H9 (cell line): ENCODE measurements around the gene FBN2. TPM values are rescaled to one million over a fixed set of nuclear protein-coding genes. Genes with fewer than 3 reads are reported as not detected.

Experiments
- DNase-seq: peaks from one replicate; pipeline ENCODE4 v3.0.0-alpha.2; 2017
- H2AFZ ChIP-seq: one replicate; pipeline ENCODE4 v1.6.1; 2013; ENCODE audit warnings: mild to moderate bottlenecking, low read length, control low read depth, moderate library complexity
- H2AK5ac ChIP-seq: 2 replicates; pipeline ENCODE4 v1.6.1; 2013; ENCODE audit warnings: low read length, control low read depth, mixed read lengths; ENCODE audit not compliant: insufficient read length
- H2BK120ac ChIP-seq: one replicate; pipeline ENCODE4 v1.6.1; 2013; ENCODE audit warnings: low read depth, mild to moderate bottlenecking, low read length, control low read depth, inconsistent platforms; ENCODE audit not compliant: poor library complexity, severe bottlenecking
- H2BK12ac ChIP-seq: 2 replicates; pipeline ENCODE4 v1.6.1; 2013; ENCODE audit warnings: low read length, control low read depth, mixed read lengths, low read depth; ENCODE audit not compliant: insufficient read length
- H2BK15ac ChIP-seq: 2 replicates; pipeline ENCODE4 v1.6.1; 2013; ENCODE audit warnings: low read depth, low read length, control low read depth
- H2BK20ac ChIP-seq: one replicate; pipeline ENCODE4 v1.6.1; 2013; ENCODE audit warnings: low read depth, mild to moderate bottlenecking, low read length, control low read depth, inconsistent platforms; ENCODE audit not compliant: poor library complexity, severe bottlenecking
- H2BK5ac ChIP-seq: 2 replicates; pipeline ENCODE4 v1.6.1; 2013; ENCODE audit warnings: low read length, control low read depth, mixed read lengths; ENCODE audit not compliant: insufficient read length
- H3K14ac ChIP-seq: 2 replicates; pipeline ENCODE4 v1.6.1; 2013; ENCODE audit warnings: low read length, control low read depth; ENCODE audit not compliant: insufficient read depth
- H3K18ac ChIP-seq: 2 replicates; pipeline ENCODE4 v1.6.1; 2013; ENCODE audit warnings: low read depth, mild to moderate bottlenecking, mixed read lengths, low read length, control low read depth; ENCODE audit not compliant: insufficient read length
- H3K23ac ChIP-seq: 2 replicates; pipeline ENCODE4 v1.6.1; 2013; ENCODE audit warnings: low read length, control low read depth, mixed read lengths, low read depth; ENCODE audit not compliant: insufficient read length
- H3K23me2 ChIP-seq: 2 replicates; pipeline ENCODE4 v1.6.1; 2013; ENCODE audit warnings: low read depth, mild to moderate bottlenecking, mixed read lengths, low read length, control low read depth; ENCODE audit not compliant: insufficient read length, poor library complexity, severe bottlenecking
- H3K27ac ChIP-seq: 2 replicates; pipeline ENCODE4 v1.5.1; 2013; ENCODE audit warnings: low read length, control low read depth, mixed read lengths, low read depth; ENCODE audit not compliant: insufficient read length
- H3K27me3 ChIP-seq: 2 replicates; pipeline ENCODE4 v1.6.1; 2013; ENCODE audit warnings: low read length, control low read depth, inconsistent platforms; ENCODE audit not compliant: insufficient read depth
- H3K4ac ChIP-seq: 2 replicates; pipeline ENCODE4 v1.6.1; 2013; ENCODE audit warnings: low read depth, mild to moderate bottlenecking, control low read depth, inconsistent platforms, low read length, moderate library complexity
- H3K4me1 ChIP-seq: 2 replicates; pipeline ENCODE4 v1.6.1; 2013; ENCODE audit warnings: low read length, control low read depth, inconsistent platforms; ENCODE audit not compliant: insufficient read depth
- H3K4me2 ChIP-seq: 2 replicates; pipeline ENCODE4 v1.6.1; 2013; ENCODE audit warnings: low read length, control low read depth, mixed read lengths; ENCODE audit not compliant: insufficient read length, insufficient read depth
- H3K56ac ChIP-seq: 2 replicates; pipeline ENCODE4 v1.6.1; 2013; ENCODE audit warnings: low read depth, mild to moderate bottlenecking, mixed read lengths, low read length, control low read depth; ENCODE audit not compliant: insufficient read length
- H3K79me1 ChIP-seq: 2 replicates; pipeline ENCODE4 v1.6.1; 2013; ENCODE audit warnings: low read depth, mild to moderate bottlenecking, moderate library complexity, low read length, control low read depth, inconsistent platforms; ENCODE audit not compliant: insufficient read depth, poor library complexity, severe bottlenecking
- H3K79me2 ChIP-seq: 2 replicates; pipeline ENCODE4 v1.6.1; 2013; ENCODE audit warnings: low read length, control low read depth, inconsistent platforms; ENCODE audit not compliant: insufficient read depth
- H3K9ac ChIP-seq: 2 replicates; pipeline ENCODE4 v1.6.1; 2013; ENCODE audit warnings: low read length, control low read depth, mixed read lengths; ENCODE audit not compliant: insufficient read length; ENCODE audit errors: extremely low read depth
- H3K9me3 ChIP-seq: one replicate; pipeline ENCODE4 v1.6.1; 2013; ENCODE audit warnings: low read depth, low read length, inconsistent platforms; ENCODE audit not compliant: control insufficient read depth
- H3T11ph ChIP-seq: one replicate; pipeline ENCODE4 v1.6.1; 2013; ENCODE audit warnings: mild to moderate bottlenecking, low read length, control low read depth, inconsistent platforms
- H4K20me1 ChIP-seq: one replicate; pipeline ENCODE4 v1.6.1; 2013; ENCODE audit not compliant: control insufficient read depth, insufficient read length, insufficient read depth
- H4K5ac ChIP-seq: 2 replicates; pipeline ENCODE4 v1.6.1; 2013; ENCODE audit warnings: low read depth, mild to moderate bottlenecking, mixed read lengths, low read length, control low read depth; ENCODE audit not compliant: insufficient read length
- H4K8ac ChIP-seq: replicated peaks from 2 replicates; pipeline ENCODE4 v1.6.1; 2013; ENCODE audit warnings: low read length, control low read depth, mixed read lengths, low read depth; ENCODE audit not compliant: insufficient read length
- H4K91ac ChIP-seq: 2 replicates; pipeline ENCODE4 v1.6.1; 2013; ENCODE audit warnings: low read depth, mild to moderate bottlenecking, moderate library complexity, mixed read lengths, low read length, control low read depth; ENCODE audit not compliant: insufficient read length
- H3K27ac Mint-ChIP-seq, 3 experiments: 2 replicates in 2 of 3; 3 replicates in 1 of 3; pipeline ENCODE4 v1.8.0; 2020 to 2021; ENCODE audit warnings: mixed read lengths in 3 of 3, mild to moderate bottlenecking in 1 of 3, moderate library complexity in 1 of 3
- H3K27me3 Mint-ChIP-seq: 2 replicates; pipeline ENCODE4 v1.8.0; 2021; ENCODE audit warnings: low read depth, mild to moderate bottlenecking, moderate library complexity, mixed read lengths
- H3K36me3 Mint-ChIP-seq, 3 experiments: 2 replicates in 2 of 3; 3 replicates in 1 of 3; pipeline ENCODE4 v1.8.0; 2020 to 2021; ENCODE audit warnings: low read depth in 3 of 3, mixed read lengths in 3 of 3; ENCODE audit not compliant: insufficient read depth in 1 of 3
- H3K4me1 Mint-ChIP-seq, 2 experiments: 2 replicates each; pipeline ENCODE4 v1.8.0; 2020; ENCODE audit warnings: mixed read lengths in 2 of 2
- H3K4me3 Mint-ChIP-seq, 2 experiments: 2 replicates in 1 of 2; 3 replicates in 1 of 2; pipeline ENCODE4 v1.8.0; 2020 to 2021; ENCODE audit warnings: mild to moderate bottlenecking in 2 of 2, mixed read lengths in 2 of 2, moderate library complexity in 1 of 2
- H3K9me3 Mint-ChIP-seq, 2 experiments: 2 replicates in 1 of 2; 3 replicates in 1 of 2; pipeline ENCODE4 v1.8.0; 2020; ENCODE audit warnings: mild to moderate bottlenecking in 2 of 2, mixed read lengths in 2 of 2, moderate library complexity in 1 of 2
- CTCF ChIP-seq: fragments of 200-600 bp; sonication (generic); conservative IDR thresholded peaks from 3 replicates; pipeline ENCODE4 v1.8.0; 2021; ENCODE audit warnings: antibody characterized with exemption, mild to moderate bottlenecking
- WGBS: extraction: QIAGEN DNeasy Blood & Tissue Kit; methylation state at CpG from one replicate; pipeline ENCODE4 v1.1.7; 2013; ENCODE audit warnings: missing lambda C conversion rate, low lambda C conversion rate, mixed read lengths; ENCODE audit not compliant: insufficient read length; ENCODE audit errors: extremely low coverage; 5-methylcytosine and 5-hydroxymethylcytosine counted together
- total RNA-seq: library from RNA; stranded (reverse); gene quantifications from 2 replicates; pipeline ENCODE4 v1.2.1, GENCODE V29; 2021

Gene FBN2
- total RNA-seq, 1 experiment from 2014 or later: 8.3 TPM

GRCh38 chr5:128236334-128236733, 301.7 kb downstream of the FBN2 start:
- H3K79me2 ChIP-seq: no peaks in the 10 kb centered on the region
- no peak overlapping the region for H2AK5ac ChIP-seq
- Mint-ChIP-seq H3K27me3 (no peaks in the 10 kb centered on the region), H3K27ac (no peak overlapping the region), H3K9me3 (no peaks in the 10 kb centered on the region), H3K4me3 (no peak overlapping the region), H3K36me3 (no peaks in the 10 kb centered on the region), H3K4me1 (peaks cover 10 to 13% of the 10 kb centered on the region in 2 experiments)
- H3K23me2 ChIP-seq: no peaks in the 10 kb centered on the region
- no peak overlapping the region for H3K9ac ChIP-seq
- no peak overlapping the region for H2BK120ac ChIP-seq
- H2BK15ac ChIP-seq: no peak overlapping the region
- H2BK20ac ChIP-seq: no peak overlapping the region
- no peaks in the 10 kb centered on the region for H3K27me3 ChIP-seq
- DNase-seq: no peak
- H2BK12ac ChIP-seq: no peak overlapping the region
- TF ChIP-seq CTCF: no peak
- no peak overlapping the region for H4K8ac ChIP-seq
- no peak overlapping the region for H2BK5ac ChIP-seq
- no peak overlapping the region for H3K18ac ChIP-seq
- H3K23ac ChIP-seq: no peak overlapping the region
- no peaks in the 10 kb centered on the region for H3K4me1 ChIP-seq
- H3K79me1 ChIP-seq: no peaks in the 10 kb centered on the region
- no peak overlapping the region for H2AFZ ChIP-seq
- H3K56ac ChIP-seq: no peak overlapping the region
- no peak overlapping the region for H4K91ac ChIP-seq
- no peak overlapping the region for H3K4ac ChIP-seq
- H3K4me2 ChIP-seq: no peak overlapping the region
- no peak overlapping the region for H4K5ac ChIP-seq
- WGBS: no CpG with 5 or more reads among the region's 7 CpGs
- no peak overlapping the region for H3K27ac ChIP-seq
- H3K9me3 ChIP-seq: no peaks in the 10 kb centered on the region
- no peak overlapping the region for H3T11ph ChIP-seq
- no peaks in the 10 kb centered on the region for H4K20me1 ChIP-seq
- no peak overlapping the region for H3K14ac ChIP-seq
